ENCODE measurements around the gene ST3GAL5.

Gene ST3GAL5

GRCh38 chr2:85867556-85868292, 21.1 kb downstream of the ST3GAL5 start:
- no peak for DNase-seq (ENCODE audit: low read depth in 1 of 2, low spot score in 1 of 2)

GRCh38 chr2:85867121-85867520, 21.7 kb downstream of the ST3GAL5 start:
- no peak for DNase-seq (ENCODE audit: low read depth in 1 of 2, low spot score in 1 of 2)

- no peak for DNase-seq (ENCODE audit: low read depth in 1 of 2, low spot score in 1 of 2)
These were observed 22.6 kb downstream of the ST3GAL5 start for GRCh38 chr2:85866165-85866659.

- DNase-seq (ENCODE audit: low read depth in 1 of 2, low spot score in 1 of 2) = no peak
These were observed 23.1 kb downstream of the ST3GAL5 start for GRCh38 chr2:85865539-85866164.

- DNase-seq (ENCODE audit: low read depth in 1 of 2, low spot score in 1 of 2) = no peak
These were observed 24.1 kb downstream of the ST3GAL5 start for GRCh38 chr2:85864654-85865053.

- no peak for DNase-seq (ENCODE audit: low read depth in 1 of 2, low spot score in 1 of 2)
These were observed 26.4 kb downstream of the ST3GAL5 start for GRCh38 chr2:85862426-85862825.

- no peak for DNase-seq (ENCODE audit: low read depth in 1 of 2, low spot score in 1 of 2)
These were observed 27.1 kb downstream of the ST3GAL5 start for GRCh38 chr2:85861650-85862049.

GRCh38 chr2:85861180-85861579, 27.6 kb downstream of the ST3GAL5 start:
- DNase-seq (ENCODE audit: low read depth in 1 of 2, low spot score in 1 of 2) = no peak

- DNase-seq (ENCODE audit: low read depth in 1 of 2, low spot score in 1 of 2) = no peak
These were observed 29.9 kb downstream of the ST3GAL5 start for GRCh38 chr2:85858841-85859240.

- no peak for DNase-seq (ENCODE audit: low read depth in 1 of 2, low spot score in 1 of 2)
These were observed 33.9 kb downstream of the ST3GAL5 start for GRCh38 chr2:85854897-85855296.

- DNase-seq (ENCODE audit: low read depth in 1 of 2, low spot score in 1 of 2) = no peak
These were observed 34.7 kb downstream of the ST3GAL5 start for GRCh38 chr2:85854166-85854509.

GRCh38 chr2:85853499-85854165, 35.2 kb downstream of the ST3GAL5 start:
- no peak for DNase-seq (ENCODE audit: low read depth in 1 of 2, low spot score in 1 of 2)

- peak; percentile 23 to 36 for DNase-seq (ENCODE audit: low read depth in 1 of 2, low spot score in 1 of 2)
These were observed 35.8 kb downstream of the ST3GAL5 start for GRCh38 chr2:85852937-85853498.

GRCh38 chr2:85852152-85852840, 36.5 kb downstream of the ST3GAL5 start:
- no peak for DNase-seq (ENCODE audit: low read depth in 1 of 2, low spot score in 1 of 2)

- DNase-seq (ENCODE audit: low read depth in 1 of 2, low spot score in 1 of 2) = no peak
These were observed 37.3 kb downstream of the ST3GAL5 start for GRCh38 chr2:85851253-85852151.

- DNase-seq (ENCODE audit: low read depth in 1 of 2, low spot score in 1 of 2) = no peak
These were observed 38.3 kb downstream of the ST3GAL5 start for GRCh38 chr2:85850451-85850850.

- no peak for DNase-seq (ENCODE audit: low read depth in 1 of 2, low spot score in 1 of 2)
These were observed 41.7 kb downstream of the ST3GAL5 start for GRCh38 chr2:85847051-85847588.

GRCh38 chr2:85846411-85846810, 42.4 kb downstream of the ST3GAL5 start:
- DNase-seq (ENCODE audit: low read depth in 1 of 2, low spot score in 1 of 2) = no peak

GRCh38 chr2:85844486-85844885, 44.3 kb downstream of the ST3GAL5 start:
- no peak for DNase-seq (ENCODE audit: low read depth in 1 of 2, low spot score in 1 of 2)

- peak in 1 of 2 donors; percentile 14 for DNase-seq (ENCODE audit: low read depth in 1 of 2, low spot score in 1 of 2)
These were observed 45.2 kb downstream of the ST3GAL5 start for GRCh38 chr2:85843543-85843942.
